GM23338 (cell line): ENCODE data around the gene CACNA1C. TPM values are rescaled to one million over a fixed set of nuclear protein-coding genes. Genes with fewer than 3 reads are reported as not detected.

Experiments used
- ATAC-seq: fragments of 200-7000 bp; cut with Tn5 transposase; 3 replicates; pipeline ENCODE4 v1.9.1; 2020
- DNase-seq: peaks from one replicate; pipeline ENCODE4 v3.0.0-alpha.2; 2015; ENCODE audit warnings: low spot score
- H2AFZ ChIP-seq: fragments of 200-600 bp; sonication (generic); 2 replicates; pipeline ENCODE4 v1.8.0; 2016; ENCODE audit warnings: antibody characterized with exemption, mild to moderate bottlenecking, moderate library complexity
- H3F3A ChIP-seq: fragments of 200-600 bp; sonication (generic); replicated peaks from 2 replicates; pipeline ENCODE4 v1.8.0; 2017; ENCODE audit warnings: antibody characterized with exemption, mixed run types, low read depth
- H3K27ac ChIP-seq: fragments of 200-600 bp; sonication (generic); 2 replicates; pipeline ENCODE4 v1.6.1; 2016; ENCODE audit warnings: low read depth
- H3K27me3 ChIP-seq: fragments of 200-600 bp; sonication (generic); 2 replicates; pipeline ENCODE4 v1.8.0; 2016; ENCODE audit warnings: mild to moderate bottlenecking, mixed run types, moderate library complexity; ENCODE audit not compliant: insufficient read depth
- H3K36me3 ChIP-seq: fragments of 200-600 bp; sonication (generic); 2 replicates; pipeline ENCODE4 v1.8.0; 2016; ENCODE audit warnings: mild to moderate bottlenecking; ENCODE audit not compliant: insufficient read depth
- H3K4me1 ChIP-seq: fragments of 200-600 bp; sonication (generic); 2 replicates; pipeline ENCODE4 v1.8.0; 2016; ENCODE audit warnings: mild to moderate bottlenecking, moderate library complexity; ENCODE audit not compliant: insufficient read depth
- H3K4me2 ChIP-seq: fragments of 200-600 bp; sonication (generic); 2 replicates; pipeline ENCODE4 v1.7.1; 2017; ENCODE audit warnings: mixed run types
- H3K4me3 ChIP-seq: fragments of 200-600 bp; sonication (generic); 2 replicates; pipeline ENCODE4 v1.6.1; 2016; ENCODE audit warnings: mixed run types
- H3K79me2 ChIP-seq: fragments of 200-600 bp; sonication (generic); replicated peaks from 2 replicates; pipeline ENCODE4 v1.8.0; 2017; ENCODE audit warnings: mild to moderate bottlenecking; ENCODE audit not compliant: insufficient read depth
- H3K9me2 ChIP-seq: fragments of 200-600 bp; sonication (generic); 2 replicates; pipeline ENCODE4 v1.8.0; 2017; ENCODE audit not compliant: insufficient read depth
- H4K20me1 ChIP-seq: fragments of 200-600 bp; sonication (generic); replicated peaks from 2 replicates; pipeline ENCODE4 v1.8.0; 2017; ENCODE audit warnings: mild to moderate bottlenecking; ENCODE audit not compliant: insufficient read depth
- H3K27ac Mint-ChIP-seq: 2 replicates; pipeline ENCODE4 v1.8.0; 2020; ENCODE audit warnings: inconsistent platforms, mild to moderate bottlenecking, moderate library complexity, mixed read lengths
- H3K27me3 Mint-ChIP-seq: 3 replicates; pipeline ENCODE4 v1.8.0; 2022; ENCODE audit warnings: low read depth, mild to moderate bottlenecking, moderate library complexity, mixed read lengths, inconsistent platforms; ENCODE audit not compliant: insufficient read depth, poor library complexity
- H3K36me3 Mint-ChIP-seq: 3 replicates; pipeline ENCODE4 v1.8.0; 2021; ENCODE audit warnings: low read depth, mild to moderate bottlenecking, inconsistent platforms, moderate library complexity, mixed read lengths
- H3K4me1 Mint-ChIP-seq: 3 replicates; pipeline ENCODE4 v1.8.0; 2020; ENCODE audit warnings: mild to moderate bottlenecking, inconsistent platforms, mixed read lengths
- H3K4me3 Mint-ChIP-seq: 3 replicates; pipeline ENCODE4 v1.8.0; 2021; ENCODE audit warnings: moderate library complexity, mild to moderate bottlenecking, inconsistent platforms, mixed read lengths
- H3K9me3 Mint-ChIP-seq: 3 replicates; pipeline ENCODE4 v1.8.0; 2020; ENCODE audit warnings: moderate library complexity, mild to moderate bottlenecking, inconsistent platforms, mixed read lengths
- CREB1 ChIP-seq: fragments of 250-450 bp; sonication (Bioruptor Pico); IDR thresholded peaks from 2 replicates; pipeline ENCODE4 v1.5.0; 2020; ENCODE audit warnings: low read depth, mild to moderate bottlenecking, moderate library complexity
- EZH2 ChIP-seq: fragments of 200-600 bp; sonication (generic); IDR thresholded peaks from one replicate; pipeline ENCODE4 v1.8.0; 2017; ENCODE audit warnings: antibody characterized with exemption, mild to moderate bottlenecking, low read depth; ENCODE audit not compliant: unreplicated experiment
- JUNB ChIP-seq: IDR thresholded peaks from one replicate; pipeline ENCODE4 v1.6.1; 2016; ENCODE audit warnings: antibody characterized with exemption; ENCODE audit not compliant: unreplicated experiment
- STAT1 ChIP-seq: IDR thresholded peaks from one replicate; pipeline ENCODE4 v1.6.1; 2016; ENCODE audit warnings: antibody characterized with exemption; ENCODE audit not compliant: unreplicated experiment
- ZNF114 ChIP-seq: fragments of 250-450 bp; sonication (Bioruptor Pico); IDR thresholded peaks from 2 replicates; pipeline ENCODE4 v1.5.0; 2020; ENCODE audit warnings: mild to moderate bottlenecking, moderate library complexity
- ZNF331 ChIP-seq: fragments of 250-450 bp; sonication (Bioruptor Pico); IDR thresholded peaks from 2 replicates; pipeline ENCODE4 v1.5.0; 2020; ENCODE audit warnings: low read depth, mild to moderate bottlenecking, moderate library complexity
- polyA plus RNA-seq: library from polyadenylated mRNA; unstranded; fragments of >200 nt; fragmentation: Nextera tagmentation; extraction: Ambion mirVana; gene quantifications from 2 replicates; pipeline ENCODE4 v1.2.1, GENCODE V29; 2016
- total RNA-seq: library from RNA; depleted of rRNA; stranded (reverse); fragments of >200 nt; shearing (Covaris generic); gene quantifications from 2 replicates; pipeline ENCODE4 v1.2.3, GENCODE V29; 2014
- TF ChIP-seq, protein P1 (sequence below): IDR thresholded peaks from one replicate; pipeline ENCODE4 v1.6.1; 2018; ENCODE audit warnings: antibody characterized with exemption; ENCODE audit not compliant: unreplicated experiment
- TF ChIP-seq, protein P2 (sequence below): fragments of 250-450 bp; sonication (Bioruptor Pico); IDR thresholded peaks from 2 replicates; pipeline ENCODE4 v1.5.0; 2020; ENCODE audit warnings: mild to moderate bottlenecking, moderate library complexity

The CACNA1C gene
- total and polyA plus RNA-seq, 2 experiments from 2014 or later, result 0.78 to 2.1 TPM

GRCh38 chr12:2117541-2117940 lies 64.8 kb downstream of the CACNA1C start:
- Histone ChIP-seq H3K4me3 (no peak overlapping the region), H3K36me3 (no peaks in the 10 kb centered on the region), H2AFZ (no peak overlapping the region), H4K20me1 (no peaks in the 10 kb centered on the region), H3F3A (no peaks in the 10 kb centered on the region), H3K27ac (no peak overlapping the region), H3K9me2 (no peaks in the 10 kb centered on the region), H3K4me2 (no peak overlapping the region), H3K79me2 (no peaks in the 10 kb centered on the region), H3K4me1 (no peaks in the 10 kb centered on the region), H3K27me3 (no peaks in the 10 kb centered on the region)
- TF ChIP-seq ZNF331 (CRISPR knock-in tag) (no peak), CREB1 (no peak), STAT1 (no peak), ZNF114 (no peak), JUNB (no peak), EZH2 (no peak)
- TF ChIP-seq, protein P1, sequence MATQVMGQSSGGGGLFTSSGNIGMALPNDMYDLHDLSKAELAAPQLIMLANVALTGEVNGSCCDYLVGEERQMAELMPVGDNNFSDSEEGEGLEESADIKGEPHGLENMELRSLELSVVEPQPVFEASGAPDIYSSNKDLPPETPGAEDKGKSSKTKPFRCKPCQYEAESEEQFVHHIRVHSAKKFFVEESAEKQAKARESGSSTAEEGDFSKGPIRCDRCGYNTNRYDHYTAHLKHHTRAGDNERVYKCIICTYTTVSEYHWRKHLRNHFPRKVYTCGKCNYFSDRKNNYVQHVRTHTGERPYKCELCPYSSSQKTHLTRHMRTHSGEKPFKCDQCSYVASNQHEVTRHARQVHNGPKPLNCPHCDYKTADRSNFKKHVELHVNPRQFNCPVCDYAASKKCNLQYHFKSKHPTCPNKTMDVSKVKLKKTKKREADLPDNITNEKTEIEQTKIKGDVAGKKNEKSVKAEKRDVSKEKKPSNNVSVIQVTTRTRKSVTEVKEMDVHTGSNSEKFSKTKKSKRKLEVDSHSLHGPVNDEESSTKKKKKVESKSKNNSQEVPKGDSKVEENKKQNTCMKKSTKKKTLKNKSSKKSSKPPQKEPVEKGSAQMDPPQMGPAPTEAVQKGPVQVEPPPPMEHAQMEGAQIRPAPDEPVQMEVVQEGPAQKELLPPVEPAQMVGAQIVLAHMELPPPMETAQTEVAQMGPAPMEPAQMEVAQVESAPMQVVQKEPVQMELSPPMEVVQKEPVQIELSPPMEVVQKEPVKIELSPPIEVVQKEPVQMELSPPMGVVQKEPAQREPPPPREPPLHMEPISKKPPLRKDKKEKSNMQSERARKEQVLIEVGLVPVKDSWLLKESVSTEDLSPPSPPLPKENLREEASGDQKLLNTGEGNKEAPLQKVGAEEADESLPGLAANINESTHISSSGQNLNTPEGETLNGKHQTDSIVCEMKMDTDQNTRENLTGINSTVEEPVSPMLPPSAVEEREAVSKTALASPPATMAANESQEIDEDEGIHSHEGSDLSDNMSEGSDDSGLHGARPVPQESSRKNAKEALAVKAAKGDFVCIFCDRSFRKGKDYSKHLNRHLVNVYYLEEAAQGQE, result no peak
- TF ChIP-seq, protein P2, sequence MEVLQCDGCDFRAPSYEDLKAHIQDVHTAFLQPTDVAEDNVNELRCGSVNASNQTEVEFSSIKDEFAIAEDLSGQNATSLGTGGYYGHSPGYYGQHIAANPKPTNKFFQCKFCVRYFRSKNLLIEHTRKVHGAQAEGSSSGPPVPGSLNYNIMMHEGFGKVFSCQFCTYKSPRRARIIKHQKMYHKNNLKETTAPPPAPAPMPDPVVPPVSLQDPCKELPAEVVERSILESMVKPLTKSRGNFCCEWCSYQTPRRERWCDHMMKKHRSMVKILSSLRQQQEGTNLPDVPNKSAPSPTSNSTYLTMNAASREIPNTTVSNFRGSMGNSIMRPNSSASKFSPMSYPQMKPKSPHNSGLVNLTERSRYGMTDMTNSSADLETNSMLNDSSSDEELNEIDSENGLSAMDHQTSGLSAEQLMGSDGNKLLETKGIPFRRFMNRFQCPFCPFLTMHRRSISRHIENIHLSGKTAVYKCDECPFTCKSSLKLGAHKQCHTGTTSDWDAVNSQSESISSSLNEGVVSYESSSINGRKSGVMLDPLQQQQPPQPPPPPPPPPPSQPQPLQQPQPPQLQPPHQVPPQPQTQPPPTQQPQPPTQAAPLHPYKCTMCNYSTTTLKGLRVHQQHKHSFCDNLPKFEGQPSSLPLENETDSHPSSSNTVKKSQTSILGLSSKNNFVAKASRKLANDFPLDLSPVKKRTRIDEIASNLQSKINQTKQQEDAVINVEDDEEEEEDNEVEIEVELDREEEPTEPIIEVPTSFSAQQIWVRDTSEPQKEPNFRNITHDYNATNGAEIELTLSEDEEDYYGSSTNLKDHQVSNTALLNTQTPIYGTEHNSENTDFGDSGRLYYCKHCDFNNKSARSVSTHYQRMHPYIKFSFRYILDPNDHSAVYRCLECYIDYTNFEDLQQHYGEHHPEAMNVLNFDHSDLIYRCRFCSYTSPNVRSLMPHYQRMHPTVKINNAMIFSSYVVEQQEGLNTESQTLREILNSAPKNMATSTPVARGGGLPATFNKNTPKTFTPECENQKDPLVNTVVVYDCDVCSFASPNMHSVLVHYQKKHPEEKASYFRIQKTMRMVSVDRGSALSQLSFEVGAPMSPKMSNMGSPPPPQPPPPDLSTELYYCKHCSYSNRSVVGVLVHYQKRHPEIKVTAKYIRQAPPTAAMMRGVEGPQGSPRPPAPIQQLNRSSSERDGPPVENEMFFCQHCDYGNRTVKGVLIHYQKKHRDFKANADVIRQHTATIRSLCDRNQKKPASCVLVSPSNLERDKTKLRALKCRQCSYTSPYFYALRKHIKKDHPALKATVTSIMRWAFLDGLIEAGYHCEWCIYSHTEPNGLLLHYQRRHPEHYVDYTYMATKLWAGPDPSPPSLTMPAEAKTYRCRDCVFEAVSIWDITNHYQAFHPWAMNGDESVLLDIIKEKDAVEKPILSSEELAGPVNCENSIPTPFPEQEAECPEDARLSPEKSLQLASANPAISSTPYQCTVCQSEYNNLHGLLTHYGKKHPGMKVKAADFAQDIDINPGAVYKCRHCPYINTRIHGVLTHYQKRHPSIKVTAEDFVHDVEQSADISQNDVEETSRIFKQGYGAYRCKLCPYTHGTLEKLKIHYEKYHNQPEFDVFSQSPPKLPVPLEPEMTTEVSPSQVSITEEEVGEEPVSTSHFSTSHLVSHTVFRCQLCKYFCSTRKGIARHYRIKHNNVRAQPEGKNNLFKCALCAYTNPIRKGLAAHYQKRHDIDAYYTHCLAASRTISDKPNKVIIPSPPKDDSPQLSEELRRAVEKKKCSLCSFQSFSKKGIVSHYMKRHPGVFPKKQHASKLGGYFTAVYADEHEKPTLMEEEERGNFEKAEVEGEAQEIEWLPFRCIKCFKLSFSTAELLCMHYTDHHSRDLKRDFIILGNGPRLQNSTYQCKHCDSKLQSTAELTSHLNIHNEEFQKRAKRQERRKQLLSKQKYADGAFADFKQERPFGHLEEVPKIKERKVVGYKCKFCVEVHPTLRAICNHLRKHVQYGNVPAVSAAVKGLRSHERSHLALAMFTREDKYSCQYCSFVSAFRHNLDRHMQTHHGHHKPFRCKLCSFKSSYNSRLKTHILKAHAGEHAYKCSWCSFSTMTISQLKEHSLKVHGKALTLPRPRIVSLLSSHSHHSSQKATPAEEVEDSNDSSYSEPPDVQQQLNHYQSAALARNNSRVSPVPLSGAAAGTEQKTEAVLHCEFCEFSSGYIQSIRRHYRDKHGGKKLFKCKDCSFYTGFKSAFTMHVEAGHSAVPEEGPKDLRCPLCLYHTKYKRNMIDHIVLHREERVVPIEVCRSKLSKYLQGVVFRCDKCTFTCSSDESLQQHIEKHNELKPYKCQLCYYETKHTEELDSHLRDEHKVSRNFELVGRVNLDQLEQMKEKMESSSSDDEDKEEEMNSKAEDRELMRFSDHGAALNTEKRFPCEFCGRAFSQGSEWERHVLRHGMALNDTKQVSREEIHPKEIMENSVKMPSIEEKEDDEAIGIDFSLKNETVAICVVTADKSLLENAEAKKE (CRISPR knock-in tag), result no peak
- Mint-ChIP-seq H3K27me3 (no peaks in the 10 kb centered on the region), H3K36me3 (no peaks in the 10 kb centered on the region; the same call in 2 of the 3 replicates), H3K4me1 (peaks cover 7% of the 10 kb centered on the region), H3K27ac (no peak overlapping the region), H3K4me3 (no peak overlapping the region), H3K9me3 (no peaks in the 10 kb centered on the region; the same call in 2 of the 3 replicates)
- ATAC-seq, result no peak
- DNase-seq, result no peak
